ENCODE measurements around the gene ATP8A2. TPM values are rescaled to one million over a fixed set of nuclear protein-coding genes. Genes with fewer than 3 reads are reported as not detected.
"Not testable (repeated sequence)": the region's sequence is repeated elsewhere in the genome, so short reads cannot be mapped to it uniquely, and the experiment has no call there.

The ATP8A2 gene
- total RNA-seq, 1 donor from 2014 or later = 1.9 TPM

DNA sequence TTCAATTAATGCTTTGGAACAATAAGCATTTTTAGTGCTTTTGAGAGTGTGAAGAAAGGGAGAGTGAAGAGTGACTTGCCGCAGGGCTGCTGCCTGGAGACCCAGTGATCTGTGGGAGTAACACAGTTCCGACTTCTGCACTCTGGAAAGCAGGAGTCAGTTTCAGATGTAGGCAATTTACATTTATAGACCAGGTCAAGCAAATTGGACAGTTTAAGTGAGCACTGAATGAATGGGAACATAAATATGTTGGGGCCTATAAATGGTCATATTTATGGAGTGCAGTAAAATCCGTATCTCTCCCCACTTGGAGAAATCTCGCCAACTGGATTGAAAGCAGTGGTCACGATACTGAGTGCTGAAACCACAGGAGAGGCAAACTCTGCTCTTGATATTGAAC lies 689.5 kb downstream of the ATP8A2 start:
- H3K4me3 Mint-ChIP-seq (ENCODE audit: unreplicated experiment) = no peak overlapping the region
- TF ChIP-seq, protein P1, sequence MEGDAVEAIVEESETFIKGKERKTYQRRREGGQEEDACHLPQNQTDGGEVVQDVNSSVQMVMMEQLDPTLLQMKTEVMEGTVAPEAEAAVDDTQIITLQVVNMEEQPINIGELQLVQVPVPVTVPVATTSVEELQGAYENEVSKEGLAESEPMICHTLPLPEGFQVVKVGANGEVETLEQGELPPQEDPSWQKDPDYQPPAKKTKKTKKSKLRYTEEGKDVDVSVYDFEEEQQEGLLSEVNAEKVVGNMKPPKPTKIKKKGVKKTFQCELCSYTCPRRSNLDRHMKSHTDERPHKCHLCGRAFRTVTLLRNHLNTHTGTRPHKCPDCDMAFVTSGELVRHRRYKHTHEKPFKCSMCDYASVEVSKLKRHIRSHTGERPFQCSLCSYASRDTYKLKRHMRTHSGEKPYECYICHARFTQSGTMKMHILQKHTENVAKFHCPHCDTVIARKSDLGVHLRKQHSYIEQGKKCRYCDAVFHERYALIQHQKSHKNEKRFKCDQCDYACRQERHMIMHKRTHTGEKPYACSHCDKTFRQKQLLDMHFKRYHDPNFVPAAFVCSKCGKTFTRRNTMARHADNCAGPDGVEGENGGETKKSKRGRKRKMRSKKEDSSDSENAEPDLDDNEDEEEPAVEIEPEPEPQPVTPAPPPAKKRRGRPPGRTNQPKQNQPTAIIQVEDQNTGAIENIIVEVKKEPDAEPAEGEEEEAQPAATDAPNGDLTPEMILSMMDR (IDR thresholded peaks at IDR 0.05) = no peak
- DNase-seq (ENCODE audit: low spot score) = no peak
- H3K36me3 Mint-ChIP-seq (ENCODE audit: low read depth) = no peaks in the 10 kb centered on the region
- peaks cover 36% of the 10 kb centered on the region for H3K4me1 Mint-ChIP-seq (ENCODE audit: low read depth)
- no peaks in the 10 kb centered on the region for H3K27me3 Mint-ChIP-seq (ENCODE audit: low read depth)
- H3K27ac Mint-ChIP-seq (ENCODE audit: unreplicated experiment) = peak overlapping the region; percentile 41
- no peaks in the 10 kb centered on the region for H3K9me3 Mint-ChIP-seq (ENCODE audit: low read depth)

DNA sequence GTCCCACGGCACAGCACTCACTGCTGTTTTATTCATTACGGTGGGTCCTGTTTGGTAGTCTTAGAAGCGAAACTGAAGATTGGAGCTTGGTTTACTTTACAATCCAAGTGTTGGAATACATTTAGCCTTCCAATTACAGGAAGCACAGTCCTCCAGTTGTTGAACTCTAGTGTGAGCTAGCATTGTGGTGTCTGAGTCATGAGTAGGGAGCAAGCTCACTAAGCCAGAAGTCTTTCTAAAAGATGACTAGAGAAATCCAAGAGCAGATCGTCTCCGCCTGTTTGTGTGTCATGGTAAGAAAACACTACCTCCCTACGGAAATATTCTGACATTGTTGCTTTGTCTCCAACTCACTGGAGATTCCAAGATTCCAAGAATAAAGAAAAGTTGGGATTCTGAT lies 690.2 kb downstream of the ATP8A2 start:
- no peak overlapping the region for H3K4me3 Mint-ChIP-seq (ENCODE audit: unreplicated experiment)
- no peaks in the 10 kb centered on the region for H3K27me3 Mint-ChIP-seq (ENCODE audit: low read depth)
- no peak for DNase-seq (ENCODE audit: low spot score)
- H3K4me1 Mint-ChIP-seq (ENCODE audit: low read depth) = peaks cover 36% of the 10 kb centered on the region
- H3K36me3 Mint-ChIP-seq (ENCODE audit: low read depth) = no peaks in the 10 kb centered on the region
- H3K27ac Mint-ChIP-seq (ENCODE audit: unreplicated experiment) = peak overlapping the region; percentile 81
- no peaks in the 10 kb centered on the region for H3K9me3 Mint-ChIP-seq (ENCODE audit: low read depth)
- TF ChIP-seq, protein P1 (IDR thresholded peaks at IDR 0.05) = no peak

DNA sequence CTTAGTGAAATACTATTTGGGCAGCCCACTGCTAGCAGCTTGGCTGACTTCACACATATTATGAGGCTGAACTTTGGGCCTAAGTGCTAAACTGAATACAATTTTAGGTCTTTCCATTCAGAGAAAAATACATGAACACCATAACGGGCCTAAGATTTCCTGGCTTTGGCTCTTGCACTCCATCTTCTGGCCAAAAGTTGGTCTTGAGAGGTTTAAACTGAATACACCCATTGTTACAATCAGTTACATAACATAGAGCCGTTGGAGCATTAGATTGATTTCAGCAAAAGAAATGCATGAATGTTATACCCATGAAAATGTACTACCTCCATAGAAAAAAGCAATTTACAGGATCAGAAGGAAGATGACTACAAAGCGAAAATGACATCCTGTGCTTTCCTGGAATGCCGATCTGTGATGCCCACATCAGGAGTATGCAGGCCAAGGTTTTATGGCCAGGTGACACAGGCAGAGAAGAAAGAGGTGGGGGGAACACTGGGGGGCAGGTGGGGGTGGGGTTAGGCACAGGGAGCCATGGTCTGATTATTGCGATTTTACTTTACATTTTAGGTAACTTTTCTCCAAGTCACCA lies 691.2 kb downstream of the ATP8A2 start:
- H3K4me3 Mint-ChIP-seq (ENCODE audit: unreplicated experiment) = no peak overlapping the region
- no peaks in the 10 kb centered on the region for H3K9me3 Mint-ChIP-seq (ENCODE audit: low read depth)
- H3K36me3 Mint-ChIP-seq (ENCODE audit: low read depth) = no peaks in the 10 kb centered on the region
- no peaks in the 10 kb centered on the region for H3K27me3 Mint-ChIP-seq (ENCODE audit: low read depth)
- H3K27ac Mint-ChIP-seq (ENCODE audit: unreplicated experiment) = peak overlapping the region; percentile 68
- no peak for DNase-seq (ENCODE audit: low spot score)
- TF ChIP-seq, protein P1 (IDR thresholded peaks at IDR 0.05) = peak; percentile 93
- peaks cover 36% of the 10 kb centered on the region for H3K4me1 Mint-ChIP-seq (ENCODE audit: low read depth)

DNA sequence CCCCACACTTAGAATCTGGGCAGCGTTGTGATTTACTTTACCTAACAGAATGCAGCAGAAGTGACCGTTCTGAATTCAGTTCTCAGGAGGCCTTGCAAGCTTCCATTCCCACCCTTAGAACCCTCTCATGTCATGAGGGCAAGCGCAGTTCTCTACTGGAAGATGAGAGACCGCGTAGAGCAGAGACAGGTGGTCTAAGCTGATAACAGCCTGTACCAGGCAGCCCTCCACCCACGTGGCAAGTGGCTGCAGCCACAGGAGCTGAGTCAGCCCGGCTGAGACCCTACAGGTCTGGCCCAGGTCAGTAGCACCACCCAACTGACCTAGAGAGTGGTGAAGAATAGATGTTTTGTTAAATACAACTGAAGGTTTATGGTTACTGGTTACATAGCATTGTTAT lies 694.7 kb downstream of the ATP8A2 start:
- peaks cover 15% of the 10 kb centered on the region for H3K4me1 Mint-ChIP-seq (ENCODE audit: low read depth)
- not testable (repeated sequence) for DNase-seq (ENCODE audit: low spot score); H3K36me3 Mint-ChIP-seq (ENCODE audit: low read depth); H3K4me3 Mint-ChIP-seq (ENCODE audit: unreplicated experiment); H3K9me3 Mint-ChIP-seq (ENCODE audit: low read depth); H3K27me3 Mint-ChIP-seq (ENCODE audit: low read depth); H3K27ac Mint-ChIP-seq (ENCODE audit: unreplicated experiment)

DNA sequence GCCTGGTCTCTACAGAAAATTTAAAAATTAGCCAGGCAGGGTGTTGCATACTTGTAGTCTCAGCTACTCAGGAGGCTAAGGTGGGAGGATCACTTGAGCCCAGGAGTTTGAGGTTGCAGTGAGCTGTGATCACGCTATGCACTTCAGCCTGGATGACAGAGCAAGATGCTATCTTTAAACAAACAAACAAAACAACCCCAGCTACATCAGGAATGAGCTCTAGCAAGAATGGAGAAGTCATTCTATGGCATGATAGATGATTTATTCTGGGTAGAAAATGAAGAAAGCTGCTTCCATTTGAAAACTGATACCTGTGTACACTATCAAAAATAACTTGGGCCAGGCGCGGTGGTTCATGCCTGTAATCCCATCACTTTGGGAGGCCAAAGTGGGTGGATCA lies 695.8 kb downstream of the ATP8A2 start:
- Mint-ChIP-seq H3K4me3 (ENCODE audit: unreplicated experiment) (no peak overlapping the region), H3K9me3 (ENCODE audit: low read depth) (no peaks in the 10 kb centered on the region), H3K36me3 (ENCODE audit: low read depth) (no peaks in the 10 kb centered on the region), H3K27ac (ENCODE audit: unreplicated experiment) (no peak overlapping the region), H3K27me3 (ENCODE audit: low read depth) (no peaks in the 10 kb centered on the region), H3K4me1 (ENCODE audit: low read depth) (peaks cover 8% of the 10 kb centered on the region)
- DNase-seq (ENCODE audit: low spot score) = no peak
- TF ChIP-seq, protein P1 (IDR thresholded peaks at IDR 0.05) = no peak

DNA sequence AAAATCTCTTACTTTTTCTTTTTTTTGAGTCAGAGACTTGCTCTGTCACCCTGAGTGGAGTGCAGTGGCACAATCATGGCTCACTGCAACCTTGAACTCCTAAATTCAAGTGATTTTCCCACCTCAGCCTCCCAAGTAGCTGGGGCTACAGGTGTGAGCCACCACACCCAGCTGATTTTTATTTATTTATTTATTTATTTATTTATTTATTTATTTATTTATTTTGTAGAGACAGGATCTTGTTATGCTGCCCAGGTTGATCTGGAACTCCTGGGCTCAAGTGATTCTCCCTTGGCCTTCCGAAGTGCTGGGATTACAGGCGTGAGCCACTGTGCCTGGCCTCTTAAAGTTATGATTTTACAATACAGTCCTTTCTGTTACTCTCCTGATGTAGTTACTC lies 696.6 kb downstream of the ATP8A2 start:
- not testable (repeated sequence) for H3K4me3 Mint-ChIP-seq (ENCODE audit: unreplicated experiment); DNase-seq (ENCODE audit: low spot score); H3K27ac Mint-ChIP-seq (ENCODE audit: unreplicated experiment); H3K36me3 Mint-ChIP-seq (ENCODE audit: low read depth); H3K4me1 Mint-ChIP-seq (ENCODE audit: low read depth); H3K9me3 Mint-ChIP-seq (ENCODE audit: low read depth); H3K27me3 Mint-ChIP-seq (ENCODE audit: low read depth)

DNA sequence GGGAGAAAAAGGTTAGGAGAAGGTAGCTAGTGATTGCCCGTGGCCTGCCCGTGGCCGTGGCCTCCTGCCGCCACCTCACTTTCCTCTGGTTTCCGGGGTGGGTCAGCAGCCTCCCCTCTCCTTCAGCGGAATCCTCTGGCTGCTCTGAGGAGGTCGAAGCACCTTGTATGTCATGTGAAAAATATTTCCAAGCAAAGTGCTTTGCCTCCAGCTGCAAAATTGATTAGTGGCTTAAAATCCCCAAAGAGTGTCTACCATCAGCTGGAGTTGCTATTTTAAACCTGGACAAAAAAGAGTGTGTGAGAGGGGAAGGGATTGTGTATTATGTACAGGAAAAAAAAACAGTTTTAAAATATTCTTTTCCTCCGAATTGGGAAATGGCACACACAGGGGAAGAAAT lies 697.9 kb downstream of the ATP8A2 start:
- not testable (repeated sequence) for H3K4me3 Mint-ChIP-seq (ENCODE audit: unreplicated experiment); H3K27me3 Mint-ChIP-seq (ENCODE audit: low read depth); H3K27ac Mint-ChIP-seq (ENCODE audit: unreplicated experiment); H3K4me1 Mint-ChIP-seq (ENCODE audit: low read depth); H3K9me3 Mint-ChIP-seq (ENCODE audit: low read depth); H3K36me3 Mint-ChIP-seq (ENCODE audit: low read depth); DNase-seq (ENCODE audit: low spot score)

All from chondrocyte (in vitro differentiated cells).